IPS-18c (cell line): ENCODE results near the gene ACIN1.

Experiments
- H3K4me3 ChIP-seq: 2 replicates; pipeline ENCODE4 v1.7.0; 2013; ENCODE audit warnings: low read depth, mild to moderate bottlenecking, low read length, moderate library complexity; ENCODE audit not compliant: insufficient read depth
- H3K9me3 ChIP-seq: one replicate; pipeline ENCODE4 v1.6.1; 2013; ENCODE audit warnings: mild to moderate bottlenecking, low read length, moderate library complexity; ENCODE audit not compliant: control insufficient read depth, insufficient read depth

The ACIN1 gene

DNA sequence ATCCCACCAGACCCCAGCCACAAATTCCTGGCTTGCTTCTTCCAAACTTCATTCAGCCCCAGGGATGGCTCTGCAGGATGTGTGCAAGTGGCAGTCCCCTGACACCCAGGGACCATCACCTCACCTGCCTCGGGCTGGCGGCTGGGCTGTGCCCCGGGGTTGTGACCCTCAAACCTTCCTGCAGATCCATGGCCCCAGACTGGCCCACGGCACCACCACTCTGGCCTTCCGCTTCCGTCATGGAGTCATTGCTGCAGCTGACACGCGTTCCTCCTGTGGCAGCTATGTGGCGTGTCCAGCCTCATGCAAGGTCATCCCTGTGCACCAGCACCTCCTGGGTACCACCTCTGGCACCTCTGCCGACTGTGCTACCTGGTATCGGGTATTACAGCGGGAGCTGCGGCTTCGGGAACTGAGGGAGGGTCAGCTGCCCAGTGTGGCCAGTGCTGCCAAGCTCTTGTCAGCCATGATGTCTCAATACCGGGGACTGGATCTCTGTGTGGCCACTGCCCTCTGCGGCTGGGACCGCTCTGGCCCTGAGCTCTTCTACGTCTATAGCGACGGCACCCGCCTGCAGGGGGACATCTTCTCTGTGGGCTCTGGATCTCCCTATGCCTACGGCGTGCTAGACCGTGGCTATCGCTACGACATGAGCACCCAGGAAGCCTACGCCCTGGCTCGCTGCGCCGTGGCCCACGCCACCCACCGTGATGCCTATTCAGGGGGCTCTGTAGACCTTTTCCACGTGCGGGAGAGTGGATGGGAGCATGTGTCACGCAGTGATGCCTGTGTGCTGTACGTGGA is 52.6 kb downstream of the ACIN1 start, which contains the start of gene PSMB11:
Gene PSMB11 (plus strand): TSS at position 51 of the 804 bp plus-strand sequence. CDS start 14 bp downstream, at position 65.
- Histone ChIP-seq H3K9me3 (no peaks in the 10 kb centered on the region), H3K4me3 (no peak within 1 kb of the TSS)

GRCh38 chr14:23041729-23042128 is 53.2 kb downstream of the ACIN1 start:
- no peak overlapping the region for H3K4me3 ChIP-seq
- no peaks in the 10 kb centered on the region for H3K9me3 ChIP-seq

GRCh38 chr14:23040100-23040499 is 54.8 kb downstream of the ACIN1 start:
- H3K9me3 ChIP-seq, result no peaks in the 10 kb centered on the region
- no peak overlapping the region for H3K4me3 ChIP-seq

DNA sequence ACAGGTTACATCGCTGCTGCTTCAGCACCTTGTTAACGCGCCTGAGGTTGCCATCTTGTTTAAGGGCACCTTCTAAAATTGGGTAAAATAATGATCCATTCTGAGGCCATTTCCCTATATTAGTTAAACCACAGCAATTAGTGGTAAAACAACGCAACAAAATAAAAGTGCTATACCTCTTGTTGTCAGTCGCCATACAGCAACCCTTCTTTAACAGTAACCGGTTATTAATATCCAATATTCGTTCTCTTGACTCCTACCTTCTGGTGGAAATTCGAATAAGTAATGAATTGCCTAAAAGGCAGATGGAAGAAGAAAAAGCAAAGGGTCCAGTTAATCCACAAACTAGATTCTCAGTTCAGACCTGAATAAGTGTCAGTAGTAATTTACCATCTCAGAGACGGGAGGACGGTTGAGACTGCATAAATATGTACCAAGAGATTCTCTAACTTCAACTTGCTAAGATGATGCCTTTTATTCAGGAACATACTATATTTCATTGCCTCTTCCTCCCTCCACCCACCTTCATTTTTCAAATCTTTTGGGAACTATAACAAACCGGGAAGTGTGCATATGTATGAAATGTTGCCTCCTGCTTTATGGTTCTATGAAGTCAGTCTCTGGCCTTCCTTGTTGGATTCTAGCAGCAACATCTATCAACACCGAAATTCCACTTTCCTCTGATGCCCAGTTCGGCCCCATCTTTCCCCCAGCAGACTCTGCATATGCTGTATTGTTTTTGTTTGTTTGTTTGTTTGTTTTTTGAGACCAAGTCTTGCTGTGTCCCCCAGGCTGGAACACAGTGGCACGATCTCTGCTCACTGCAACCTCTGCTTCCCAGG is 59.4 kb downstream of the ACIN1 start:
- Histone ChIP-seq H3K9me3 (no peaks in the 10 kb centered on the region), H3K4me3 (peak overlapping the region; percentile 90; the same call in 1 of the 2 replicates)

DNA sequence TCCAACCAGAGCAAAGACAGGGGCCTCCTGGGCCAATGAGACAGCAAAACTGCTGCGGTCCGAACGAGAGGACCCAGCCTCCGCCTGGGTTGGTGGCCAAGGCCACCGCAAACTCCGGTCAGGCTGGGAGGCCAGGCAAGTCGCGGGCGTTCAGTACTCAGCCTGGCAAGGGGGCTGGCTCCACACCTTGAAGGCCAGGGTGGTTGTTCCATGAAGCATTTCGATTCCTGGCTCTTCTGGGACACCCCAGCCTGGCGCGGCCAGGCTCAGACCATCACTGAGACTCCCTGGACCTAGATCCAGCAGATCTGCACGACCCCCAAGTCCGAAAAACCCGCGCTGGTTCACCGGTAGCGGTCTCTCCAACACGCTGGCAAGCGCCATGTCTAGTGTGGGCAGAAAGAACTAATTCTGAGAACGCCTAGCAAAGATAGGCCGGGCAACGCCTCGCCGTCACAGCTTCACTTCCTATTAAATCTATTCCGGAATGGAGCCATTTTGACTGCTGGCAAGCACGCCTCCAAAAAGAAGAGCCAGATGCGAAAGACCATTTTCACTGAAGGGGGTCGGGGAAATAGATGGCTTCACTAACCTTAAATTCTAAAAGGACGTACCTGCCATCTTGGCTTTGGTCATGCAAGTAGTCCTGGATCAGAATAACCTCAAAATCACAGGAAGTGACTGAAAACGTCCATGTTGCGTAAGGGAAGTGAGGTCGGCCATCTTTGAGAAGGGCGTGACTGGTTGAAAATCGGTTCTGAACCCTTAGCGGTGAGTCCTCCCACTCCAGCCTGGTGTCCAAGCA is 60.2 kb downstream of the ACIN1 start, which contains the start of gene PSMB5:
Gene PSMB5 (minus strand): TSS at position 403 of the 805 bp plus-strand sequence. CDS start 19 bp downstream, at position 384.
- Histone ChIP-seq H3K4me3 (peak within 1 kb of the TSS; percentile 90), H3K9me3 (no peaks in the 10 kb centered on the region)

DNA sequence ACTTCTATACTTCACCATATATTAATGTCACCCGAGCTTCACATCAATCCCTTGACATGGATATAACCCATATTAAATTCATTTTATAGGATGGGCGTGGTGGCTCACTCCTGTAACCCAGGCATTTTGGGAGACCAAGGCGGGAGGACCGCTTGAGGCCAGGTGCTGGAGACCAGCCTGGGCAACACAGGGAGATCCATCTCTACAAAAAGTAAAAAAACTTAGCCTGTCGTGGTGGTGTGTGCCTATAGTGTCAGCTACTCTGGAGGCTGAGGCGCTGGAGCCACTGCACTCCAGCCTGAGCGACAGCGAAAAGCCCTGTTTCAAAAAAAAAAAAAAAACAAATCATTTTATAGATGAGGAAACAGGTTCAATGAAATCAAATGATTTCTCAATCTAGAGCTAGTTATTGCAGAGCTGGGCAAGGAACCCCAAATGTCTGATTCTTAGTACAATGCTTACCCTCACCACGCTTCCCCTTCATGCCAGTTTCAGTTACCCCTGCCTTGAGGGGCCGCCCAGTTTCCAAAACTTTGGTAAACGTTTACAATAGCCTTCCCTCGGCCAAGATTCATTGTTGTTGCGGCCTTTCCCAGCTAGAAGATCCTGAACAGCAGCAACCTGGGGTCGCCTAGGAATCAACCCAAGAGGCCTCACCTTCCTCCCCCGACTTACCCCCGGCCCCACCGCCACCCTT is 61.0 kb downstream of the ACIN1 start:
- no peaks in the 10 kb centered on the region for H3K9me3 ChIP-seq
- peak overlapping the region; percentile 90 for H3K4me3 ChIP-seq

- peak overlapping the region; percentile 90 for H3K4me3 ChIP-seq
Observed at GRCh38 chr14:23033251-23033727, 61.6 kb downstream of the ACIN1 start.

GRCh38 chr14:23030936-23031335 is 64.0 kb downstream of the ACIN1 start:
- Histone ChIP-seq H3K9me3 (no peaks in the 10 kb centered on the region), H3K4me3 (no peak overlapping the region)

More at GRCh38 chr14:23033251-23033727, 61.6 kb downstream of the ACIN1 start:
- no peaks in the 10 kb centered on the region for H3K9me3 ChIP-seq

DNA sequence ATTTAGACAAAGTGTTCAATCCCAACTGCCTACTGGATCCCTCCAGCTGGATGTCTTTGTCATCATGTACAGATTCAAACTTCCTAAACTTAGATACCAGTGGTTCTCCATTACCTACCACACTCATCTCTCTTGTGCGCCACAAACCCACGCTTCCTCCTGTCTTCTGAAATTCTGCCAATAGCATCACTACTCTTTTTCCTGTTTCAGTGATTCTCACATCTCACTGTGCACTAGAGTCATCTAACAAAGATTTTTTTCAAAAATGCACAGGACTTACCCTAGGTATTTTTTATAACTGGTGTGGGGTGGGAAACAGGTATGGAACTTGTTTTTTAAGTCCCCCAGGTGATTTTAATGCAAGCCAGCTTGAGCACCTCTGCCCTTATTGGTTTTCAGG is 66.1 kb downstream of the ACIN1 start:
- no peaks in the 10 kb centered on the region for H3K9me3 ChIP-seq
- no peak overlapping the region for H3K4me3 ChIP-seq

DNA sequence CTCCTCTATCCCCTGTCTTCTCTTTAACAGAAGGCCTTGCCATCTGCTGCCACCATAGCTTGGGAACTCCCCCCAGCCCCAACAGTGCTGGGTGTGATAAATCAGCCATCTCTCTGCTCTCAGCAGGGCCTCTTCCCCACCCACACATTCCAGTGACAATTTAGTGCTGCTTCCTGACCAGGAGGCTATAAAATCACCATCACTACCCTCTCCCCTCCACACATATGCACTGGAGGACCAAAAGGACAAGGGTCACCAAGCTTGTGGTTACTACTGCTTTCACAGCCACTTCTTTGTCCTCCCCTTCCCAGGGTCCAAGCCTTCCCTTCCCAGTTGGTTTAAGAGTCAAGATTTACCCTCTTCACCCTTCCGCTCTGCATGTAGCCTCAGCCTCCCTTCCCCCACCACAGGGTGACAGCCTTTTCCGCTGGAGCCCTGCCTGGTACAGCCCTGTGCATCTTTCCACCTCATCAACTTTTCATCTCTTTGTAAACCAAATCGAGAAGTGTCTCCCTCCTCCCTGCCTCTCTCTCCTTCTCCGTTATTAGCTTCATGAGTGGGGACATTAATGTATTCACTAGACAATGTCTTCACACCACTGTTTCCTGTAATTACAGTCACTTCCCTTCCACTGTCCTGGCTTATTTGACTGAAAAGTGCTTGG is 69.7 kb downstream of the ACIN1 start:
- H3K4me3 ChIP-seq, result no peak overlapping the region
- no peaks in the 10 kb centered on the region for H3K9me3 ChIP-seq

- Histone ChIP-seq H3K9me3 (no peaks in the 10 kb centered on the region), H3K4me3 (no peak overlapping the region)
Observed at GRCh38 chr14:23024612-23025075, 70.3 kb downstream of the ACIN1 start.

DNA sequence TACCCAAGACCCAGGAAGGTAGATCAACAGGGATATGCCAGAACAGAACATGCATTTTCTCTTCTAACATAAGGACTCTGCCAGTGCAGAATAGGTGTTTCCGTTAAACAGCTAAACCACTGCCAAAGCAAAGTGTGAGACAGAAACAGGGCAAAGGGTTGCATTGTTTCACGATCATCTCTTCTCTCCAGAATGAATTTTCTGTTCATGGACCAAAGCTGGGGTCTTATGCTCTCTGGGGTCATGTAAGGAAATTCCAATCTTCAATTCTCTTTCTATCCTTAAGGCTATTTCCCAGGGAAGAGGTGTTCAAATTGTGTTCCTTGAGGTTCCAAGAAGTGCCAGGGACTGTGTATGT is 71.2 kb downstream of the ACIN1 start:
- H3K9me3 ChIP-seq, result no peaks in the 10 kb centered on the region

DNA sequence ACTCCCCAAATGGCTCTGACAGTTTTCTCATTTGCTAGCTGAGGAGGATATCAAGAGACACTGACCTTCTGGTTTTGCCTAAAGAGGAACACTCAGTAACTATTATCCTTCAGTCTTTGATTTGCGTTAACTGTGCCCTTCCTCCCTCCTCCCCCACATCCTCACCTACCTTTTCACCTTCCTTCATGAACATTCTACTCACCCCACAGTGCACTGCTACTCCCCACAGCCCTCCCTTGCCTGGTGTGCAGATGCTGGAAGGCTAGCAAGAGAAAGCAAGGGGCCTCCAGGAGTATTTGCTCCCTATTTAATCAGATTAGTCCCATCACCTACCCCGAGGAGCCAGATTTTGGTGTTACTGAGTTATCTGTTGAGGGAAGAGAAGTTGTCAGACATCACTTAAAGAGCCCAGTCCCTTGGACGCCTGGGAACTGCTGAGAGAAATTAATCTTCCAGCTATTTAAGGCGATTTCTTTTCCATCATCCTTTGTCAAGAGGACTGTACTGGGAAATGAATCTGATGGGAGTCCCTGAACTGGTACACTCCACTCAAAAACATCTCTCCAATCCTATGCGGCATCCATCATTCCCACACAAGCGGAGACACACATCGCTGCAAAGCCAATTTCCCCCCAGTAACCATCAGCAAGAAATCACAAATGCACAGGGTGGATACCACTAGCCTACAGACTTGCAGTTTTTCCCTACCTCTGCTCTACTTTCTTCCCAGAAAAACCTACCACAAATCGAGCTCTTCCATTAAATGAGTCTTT is 71.7 kb downstream of the ACIN1 start:
- H3K9me3 ChIP-seq, result no peaks in the 10 kb centered on the region
- no peak overlapping the region for H3K4me3 ChIP-seq

More for the DNA sequence above, 71.2 kb downstream of the ACIN1 start:
- no peak overlapping the region for H3K4me3 ChIP-seq

DNA sequence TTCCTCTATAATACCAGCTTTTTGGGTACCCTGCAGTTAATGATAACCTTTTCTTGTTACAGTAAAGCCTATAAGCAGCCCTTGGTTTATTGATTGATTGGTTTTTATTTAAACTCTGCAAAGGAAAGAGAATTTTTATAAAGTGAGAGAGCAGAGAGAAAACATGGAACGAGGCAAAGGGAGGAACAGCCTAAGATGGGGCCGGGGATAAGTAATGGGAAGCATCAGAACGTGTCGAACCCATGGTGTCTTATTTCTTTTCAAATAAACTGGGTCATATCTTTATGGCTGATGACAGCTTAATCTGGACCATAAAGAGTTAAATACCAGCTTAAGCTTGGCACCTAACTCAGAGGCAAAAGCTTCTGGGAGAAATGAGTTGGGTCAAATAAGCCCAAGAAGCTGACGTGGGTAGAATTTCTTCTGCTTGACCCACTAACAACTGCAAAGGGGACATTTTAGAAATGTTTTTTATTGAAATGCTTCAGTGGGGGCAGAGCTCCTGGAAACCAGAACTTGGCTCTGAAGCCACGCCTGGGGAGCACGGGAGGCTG is 73.0 kb downstream of the ACIN1 start:
- Histone ChIP-seq H3K4me3 (no peak overlapping the region), H3K9me3 (no peaks in the 10 kb centered on the region)

- no peaks in the 10 kb centered on the region for H3K9me3 ChIP-seq
Observed at GRCh38 chr14:23021434-23021833, 73.5 kb downstream of the ACIN1 start.

More at GRCh38 chr14:23021434-23021833, 73.5 kb downstream of the ACIN1 start:
- H3K4me3 ChIP-seq, result no peak overlapping the region
